SKM-1 treated with dmso at 0.1 percent for 144 hours (cell line): Measurements from ENCODE around the gene ZCCHC24.

ENCODE experiments used
- DNase-seq: peaks from one replicate; lab custom pipeline; 2025; ENCODE audit not compliant: unreplicated experiment; lab: John Stamatoyannopoulos, UW

Gene ZCCHC24

DNA sequence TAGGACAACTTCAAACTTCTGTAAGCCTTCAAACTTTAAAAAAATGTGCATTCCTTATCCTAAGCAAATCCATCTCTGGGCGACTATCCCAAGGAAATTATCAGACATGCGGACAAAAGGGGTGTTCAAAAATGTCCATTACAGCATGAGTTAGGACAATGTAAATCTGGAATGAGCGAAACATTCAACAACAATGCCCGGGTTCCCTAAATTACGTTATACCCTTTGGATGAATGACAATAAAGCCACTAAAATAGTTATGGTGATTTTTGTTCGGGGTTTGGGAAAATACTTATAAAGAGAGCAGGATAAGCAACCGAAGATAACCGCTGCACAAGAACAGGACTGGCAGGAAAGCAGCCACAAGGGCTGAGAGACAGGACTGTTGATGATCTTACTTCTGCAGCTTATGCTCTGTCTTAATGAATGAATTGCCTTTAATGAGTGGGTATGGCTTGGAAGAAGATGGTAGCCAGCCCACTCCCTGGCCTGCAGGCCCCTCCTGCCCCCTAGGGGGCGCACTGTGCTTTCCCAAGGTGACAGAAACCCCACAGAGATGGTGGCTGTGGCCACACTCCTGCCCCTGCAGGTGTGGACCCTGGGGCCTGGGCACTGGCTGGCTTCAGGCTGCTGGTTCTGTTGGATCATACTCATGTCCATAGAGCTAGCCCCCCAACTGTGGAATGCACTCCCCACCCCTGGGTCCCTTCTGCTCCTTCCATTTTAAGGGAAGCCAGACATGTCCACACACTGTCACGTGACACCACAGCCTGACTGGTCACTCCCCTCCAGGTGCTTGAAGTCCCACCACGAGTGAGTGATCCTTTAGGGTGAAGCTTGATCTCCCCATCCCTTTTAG lies 45.0 kb downstream of the ZCCHC24 start:
- DNase-seq: peak; percentile 35

DNA sequence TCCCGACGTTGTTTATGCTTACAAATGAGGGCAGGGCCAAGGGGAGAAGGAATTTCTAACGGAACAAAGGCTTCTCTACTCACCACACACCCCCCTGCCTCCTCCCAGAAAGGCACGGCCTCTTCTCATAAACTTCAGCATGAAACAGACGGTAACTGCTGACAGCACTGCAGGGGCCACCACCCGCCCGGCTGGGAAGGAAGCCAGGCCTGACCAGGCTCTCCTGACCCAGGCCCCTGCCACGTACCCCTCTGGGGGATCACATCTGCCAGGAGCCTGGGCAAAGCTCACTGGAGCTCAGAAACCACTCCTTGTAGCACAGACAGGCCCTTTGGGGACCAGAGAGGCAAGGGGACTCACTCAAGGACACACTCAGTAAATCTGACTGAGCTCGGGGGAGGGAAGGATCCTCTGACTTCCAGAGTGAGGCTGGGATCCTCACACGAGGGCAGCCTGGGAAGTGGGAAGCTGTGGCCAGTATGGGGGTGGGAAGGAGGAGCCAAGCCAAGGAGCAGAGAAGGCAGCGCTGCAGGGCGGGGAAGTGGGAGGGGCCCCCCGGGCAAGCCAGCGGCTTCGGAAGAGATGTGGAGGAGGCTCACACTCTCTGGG lies 46.1 kb downstream of the ZCCHC24 start:
- no peak for DNase-seq

DNA sequence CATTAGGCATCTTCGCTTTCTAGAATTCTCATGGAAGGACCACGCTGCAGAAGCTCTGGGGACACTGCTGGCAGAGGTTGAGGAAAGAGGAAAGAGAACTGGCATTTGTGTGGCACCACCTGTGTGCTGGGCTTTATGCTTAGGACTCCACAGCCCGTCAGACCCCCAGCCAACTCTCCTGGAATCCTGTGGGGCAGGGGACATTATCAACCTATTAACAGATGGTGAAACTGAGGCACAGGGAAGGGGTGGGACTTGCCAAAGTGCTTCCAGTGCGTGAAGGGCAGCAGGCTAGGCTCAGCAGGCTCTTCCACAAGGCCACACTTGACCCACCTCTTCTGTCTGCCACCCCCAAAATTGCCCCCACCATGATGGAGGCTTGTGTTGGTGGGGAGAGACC lies 46.8 kb downstream of the ZCCHC24 start:
- DNase-seq: no peak

GRCh38 chr10:79397575-79398303 lies 47.7 kb downstream of the ZCCHC24 start:
- no peak for DNase-seq

GRCh38 chr10:79397051-79397450 lies 48.4 kb downstream of the ZCCHC24 start:
- DNase-seq: no peak

DNA sequence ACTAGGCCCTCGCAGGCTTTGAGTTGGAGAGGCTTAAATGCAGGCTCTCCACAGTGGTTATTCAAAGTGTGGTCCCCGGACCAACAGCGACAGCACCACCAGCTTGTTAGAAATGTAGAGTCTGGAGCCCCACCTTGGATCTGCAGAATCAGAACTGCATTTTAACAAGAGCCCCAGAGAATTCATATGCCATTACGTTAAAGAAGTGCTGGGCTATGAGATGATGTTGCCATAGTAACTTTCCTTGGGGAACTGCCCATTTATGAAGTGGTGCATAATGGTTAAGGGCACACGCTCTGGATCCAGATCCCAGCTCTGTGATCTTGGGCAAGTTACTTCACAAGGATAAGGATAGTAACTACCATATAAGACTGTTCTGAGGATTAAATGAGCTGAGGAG lies 48.9 kb downstream of the ZCCHC24 start:
- no peak for DNase-seq

DNA sequence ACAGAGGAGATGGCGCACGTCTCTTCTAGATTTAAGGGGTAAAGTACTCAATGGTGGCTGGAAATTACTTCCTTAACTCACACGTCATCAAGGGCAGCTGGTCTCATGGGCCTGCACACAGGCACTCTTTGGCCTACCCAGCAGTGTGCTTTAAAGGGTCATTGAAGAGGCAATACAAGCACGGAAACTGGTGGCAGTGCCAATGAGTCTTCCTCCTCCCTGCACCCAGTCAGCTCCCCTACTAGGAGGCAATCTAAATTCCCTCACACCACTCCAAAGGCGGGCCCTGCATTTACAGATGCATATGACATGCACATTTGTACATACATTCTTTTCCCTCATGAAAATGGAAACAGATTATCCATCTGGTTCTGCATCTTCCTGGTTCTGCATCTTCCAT lies 50.8 kb downstream of the ZCCHC24 start:
- DNase-seq: no peak

DNA sequence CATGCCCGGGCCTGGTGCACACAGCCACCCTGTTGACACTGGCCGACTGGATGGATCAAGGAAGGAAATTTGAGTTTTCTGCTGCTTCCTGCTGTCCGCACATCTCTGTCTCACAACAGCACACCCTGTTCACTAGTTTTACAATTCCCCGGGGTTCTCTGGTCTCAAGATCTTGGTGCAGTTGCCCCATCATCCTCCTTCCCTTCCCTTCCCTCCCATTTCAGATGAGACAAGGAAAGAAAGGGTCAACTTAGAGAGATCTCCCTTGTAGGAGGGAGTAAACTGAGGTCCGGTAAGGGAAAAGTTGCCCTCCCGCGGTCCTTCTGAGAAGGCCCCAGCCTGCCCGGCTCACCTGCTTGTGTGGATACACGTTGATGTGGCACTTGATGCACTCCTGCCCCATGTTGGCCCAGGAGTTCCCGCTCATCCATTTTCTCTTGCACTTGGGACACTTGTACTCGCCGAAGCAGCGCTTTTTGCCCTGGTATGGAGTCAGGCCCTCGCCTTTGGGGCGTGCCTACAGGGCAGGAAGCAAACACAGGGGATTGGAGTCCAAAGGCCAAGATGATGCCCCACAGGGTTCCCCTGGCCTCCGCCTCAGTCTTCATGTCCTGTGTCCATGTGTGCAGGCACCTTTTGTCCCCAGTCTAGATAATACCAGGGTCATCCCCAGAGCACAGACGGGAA lies 51.4 kb downstream of the ZCCHC24 start:
- no peak for DNase-seq

DNA sequence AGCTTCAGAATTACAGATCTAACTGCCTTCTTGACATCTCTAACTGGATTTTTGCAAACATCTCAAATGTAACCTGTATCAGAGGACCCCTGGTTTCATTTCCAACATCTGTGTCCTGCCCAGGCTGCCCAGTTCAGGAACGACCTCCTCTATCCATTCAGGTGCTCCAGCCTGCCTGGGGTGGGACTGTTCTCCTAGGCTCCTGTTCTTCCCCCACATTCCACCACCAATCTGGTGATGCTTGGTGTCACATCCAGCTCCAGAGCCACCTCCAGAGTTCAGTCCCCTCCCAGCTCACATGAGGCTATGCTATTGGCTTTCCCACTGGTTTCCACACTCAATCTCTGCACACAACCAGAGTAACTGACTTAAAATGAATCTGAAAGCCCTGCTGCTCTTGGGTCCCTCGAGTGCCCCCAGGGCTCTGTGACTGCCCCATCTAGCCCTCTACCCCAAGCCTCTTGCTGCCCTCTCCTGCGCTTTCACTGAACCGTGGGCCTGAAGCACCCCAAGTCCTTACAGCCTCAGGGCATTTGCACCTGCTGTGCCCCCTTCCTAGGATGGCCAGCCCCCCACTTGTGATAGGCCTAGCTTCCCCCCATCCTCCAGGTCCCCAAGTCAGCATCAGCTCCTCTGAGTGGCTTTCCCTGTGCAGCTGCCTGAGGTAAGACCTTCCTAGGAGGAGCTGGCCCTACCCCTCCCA lies 52.1 kb downstream of the ZCCHC24 start:
- DNase-seq: no peak

GRCh38 chr10:79392506-79393176 lies 52.8 kb downstream of the ZCCHC24 start:
- no peak for DNase-seq

- no peak for DNase-seq
These were observed 53.4 kb downstream of the ZCCHC24 start for GRCh38 chr10:79392020-79392398.

DNA sequence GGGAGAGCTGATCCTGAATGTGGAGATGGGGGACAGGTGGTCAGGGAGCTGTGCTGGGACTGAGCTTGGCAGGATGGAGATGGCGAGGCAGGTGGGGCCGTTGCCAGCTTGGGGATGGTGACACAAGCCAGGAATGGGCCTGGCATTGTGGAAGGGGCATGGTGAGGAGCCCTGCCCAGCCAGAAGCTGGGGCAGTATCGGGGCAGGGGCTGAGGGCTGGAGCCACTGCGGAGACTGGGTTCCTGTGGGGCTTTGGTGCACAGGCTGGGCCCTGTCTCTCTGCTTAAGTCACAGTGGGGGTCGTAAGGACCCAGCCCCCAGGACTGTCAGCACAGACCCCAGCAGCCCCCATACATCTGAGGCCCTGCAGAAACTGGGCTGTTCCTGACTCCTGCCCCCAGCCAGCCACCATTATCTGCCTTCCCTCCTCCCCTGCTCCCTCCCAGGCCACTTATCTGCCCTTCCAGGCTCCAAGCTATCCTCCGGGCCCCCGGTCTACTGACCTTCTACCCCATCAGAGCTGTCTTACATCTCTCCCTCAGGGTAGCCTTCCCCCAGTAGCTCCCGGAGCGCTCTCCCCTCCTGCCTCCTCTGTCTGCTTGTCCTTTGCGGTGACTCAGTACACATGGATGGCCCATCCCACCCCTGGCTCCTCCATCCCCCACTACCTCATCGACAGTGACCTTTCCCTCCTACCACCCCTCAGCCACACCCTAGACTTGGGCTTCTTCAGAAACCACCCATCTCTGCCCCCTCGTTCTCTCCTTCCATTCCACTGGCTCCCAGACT lies 54.0 kb downstream of the ZCCHC24 start:
- DNase-seq: no peak

GRCh38 chr10:79390551-79391229 lies 54.7 kb downstream of the ZCCHC24 start:
- DNase-seq: no peak

GRCh38 chr10:79390057-79390456 lies 55.4 kb downstream of the ZCCHC24 start:
- no peak for DNase-seq

DNA sequence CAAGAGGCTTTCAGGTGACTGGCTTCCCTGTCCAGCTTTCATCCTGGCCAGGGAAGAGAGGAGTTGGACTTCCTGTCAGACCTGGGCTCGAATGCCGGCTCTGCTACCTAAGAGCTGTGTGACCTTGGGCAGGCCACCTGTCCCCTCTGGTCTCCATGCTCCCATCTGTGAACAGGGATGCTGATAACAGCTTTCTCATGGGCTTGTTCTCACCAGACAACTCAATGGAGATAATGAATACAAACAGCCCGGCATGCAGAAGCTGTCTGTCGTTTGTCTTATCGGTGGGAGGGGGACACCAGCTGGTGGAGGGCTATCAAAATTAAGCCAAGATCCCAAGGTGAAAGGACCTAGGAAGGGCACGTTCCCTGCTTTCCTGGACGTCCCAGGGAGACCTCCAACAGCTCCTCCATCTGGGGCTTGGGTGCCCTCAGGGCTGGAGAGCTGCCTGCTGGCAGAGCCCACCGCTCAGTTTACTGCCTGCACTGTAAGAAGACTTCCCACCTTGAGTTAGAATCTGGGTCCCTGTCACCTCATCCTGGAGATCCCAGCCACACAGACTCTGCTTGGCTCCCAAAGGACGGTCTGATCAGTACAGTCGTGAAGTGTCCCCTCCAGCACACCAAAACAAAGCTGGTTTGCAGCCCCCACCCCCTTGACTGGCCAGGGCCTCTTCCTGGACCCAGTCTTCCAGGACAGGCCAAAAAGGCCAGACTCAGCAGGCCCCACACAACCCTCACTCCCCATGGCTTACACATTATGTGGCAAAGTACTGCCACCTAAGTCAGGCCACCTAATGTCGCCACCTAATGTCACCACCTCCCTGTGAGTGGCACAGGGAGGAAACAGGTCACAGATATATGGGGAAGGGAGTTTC lies 57.2 kb downstream of the ZCCHC24 start:
- DNase-seq: no peak

GRCh38 chr10:79387466-79387973 lies 57.9 kb downstream of the ZCCHC24 start:
- DNase-seq: no peak

- DNase-seq: no peak
These were observed 58.6 kb downstream of the ZCCHC24 start for GRCh38 chr10:79386637-79387465.
